Measurements from ENCODE around the gene CERT1.

DNA sequence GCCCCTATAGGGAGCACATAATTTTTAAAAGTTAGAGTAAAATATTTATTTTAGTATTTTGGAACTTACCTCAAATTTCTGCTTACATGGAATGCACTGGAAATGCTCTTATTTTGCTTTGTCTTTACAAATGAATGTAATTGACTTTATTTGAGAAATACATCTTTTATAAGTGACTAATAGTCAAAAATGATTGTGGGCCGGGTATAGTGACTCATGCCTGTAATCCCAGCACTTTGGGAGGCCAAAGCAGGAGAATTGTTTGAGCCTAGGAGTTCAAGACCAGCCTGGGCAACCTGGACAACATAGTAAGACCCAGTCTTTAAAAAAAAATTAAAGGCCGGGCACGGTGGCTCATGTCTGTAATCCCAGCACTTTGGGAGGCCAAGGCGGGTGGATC, 168.6 kb downstream of the CERT1 start:
- TF ChIP-seq CTCF (conservative IDR thresholded peaks at IDR 0.05 in 1 of 2, IDR thresholded peaks at IDR 0.05 in 1 of 2; ENCODE audit: extremely low read depth in 1 of 2, insufficient read depth in 1 of 2, low read depth in 1 of 2, low read length in 2 of 2) (no peak), EZH2 (IDR thresholded peaks at IDR 0.05; ENCODE audit: borderline replicate concordance, low read length) (no peak)
